ENCODE data around the gene ZNF576.
"Not testable (repeated sequence)": the region's sequence is repeated elsewhere in the genome, so short reads cannot be mapped to it uniquely, and the experiment has no call there.

The ZNF576 gene

DNA sequence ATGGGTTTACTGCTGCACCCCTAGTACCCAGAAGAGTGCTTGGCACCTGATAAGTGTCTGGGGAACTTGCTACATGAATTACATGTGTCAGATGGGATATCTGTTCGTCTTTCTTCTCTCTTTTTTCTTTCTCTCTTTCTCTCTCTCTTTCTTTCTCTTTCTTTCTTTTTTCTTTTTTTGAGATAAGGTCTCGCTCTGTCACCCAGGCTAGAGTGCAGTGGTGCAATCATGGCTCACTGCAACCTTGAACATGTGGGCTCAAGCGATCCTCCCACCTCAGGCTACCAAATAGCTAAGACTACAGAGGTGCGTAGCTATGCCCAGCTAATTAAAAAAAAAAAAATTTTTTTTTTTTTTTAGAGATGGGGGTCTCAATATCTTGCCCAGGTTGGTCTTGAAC lies 37.1 kb downstream of the ZNF576 start:
- ChIA-PET POLR2A (ENCODE audit: low non-redundant PET) (interaction anchor here (0.6 kb wide), 3 partner anchors 13 to 170 kb away, joined by 3 to 8 read pairs (median 6); no protein-coding TSS in a partner anchor), CTCF (interaction anchor here (0.5 kb wide), 1 partner anchor 1091 kb away, joined by 3 read pairs; no protein-coding TSS in a partner anchor)
- no peak for DNase-seq (ENCODE audit: low spot score)
- no peak overlapping the region for H3K27ac ChIP-seq
- TF ChIP-seq, protein P1, sequence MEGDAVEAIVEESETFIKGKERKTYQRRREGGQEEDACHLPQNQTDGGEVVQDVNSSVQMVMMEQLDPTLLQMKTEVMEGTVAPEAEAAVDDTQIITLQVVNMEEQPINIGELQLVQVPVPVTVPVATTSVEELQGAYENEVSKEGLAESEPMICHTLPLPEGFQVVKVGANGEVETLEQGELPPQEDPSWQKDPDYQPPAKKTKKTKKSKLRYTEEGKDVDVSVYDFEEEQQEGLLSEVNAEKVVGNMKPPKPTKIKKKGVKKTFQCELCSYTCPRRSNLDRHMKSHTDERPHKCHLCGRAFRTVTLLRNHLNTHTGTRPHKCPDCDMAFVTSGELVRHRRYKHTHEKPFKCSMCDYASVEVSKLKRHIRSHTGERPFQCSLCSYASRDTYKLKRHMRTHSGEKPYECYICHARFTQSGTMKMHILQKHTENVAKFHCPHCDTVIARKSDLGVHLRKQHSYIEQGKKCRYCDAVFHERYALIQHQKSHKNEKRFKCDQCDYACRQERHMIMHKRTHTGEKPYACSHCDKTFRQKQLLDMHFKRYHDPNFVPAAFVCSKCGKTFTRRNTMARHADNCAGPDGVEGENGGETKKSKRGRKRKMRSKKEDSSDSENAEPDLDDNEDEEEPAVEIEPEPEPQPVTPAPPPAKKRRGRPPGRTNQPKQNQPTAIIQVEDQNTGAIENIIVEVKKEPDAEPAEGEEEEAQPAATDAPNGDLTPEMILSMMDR (conservative IDR thresholded peaks at IDR 0.05; ENCODE audit: low read depth) = no peak

DNA sequence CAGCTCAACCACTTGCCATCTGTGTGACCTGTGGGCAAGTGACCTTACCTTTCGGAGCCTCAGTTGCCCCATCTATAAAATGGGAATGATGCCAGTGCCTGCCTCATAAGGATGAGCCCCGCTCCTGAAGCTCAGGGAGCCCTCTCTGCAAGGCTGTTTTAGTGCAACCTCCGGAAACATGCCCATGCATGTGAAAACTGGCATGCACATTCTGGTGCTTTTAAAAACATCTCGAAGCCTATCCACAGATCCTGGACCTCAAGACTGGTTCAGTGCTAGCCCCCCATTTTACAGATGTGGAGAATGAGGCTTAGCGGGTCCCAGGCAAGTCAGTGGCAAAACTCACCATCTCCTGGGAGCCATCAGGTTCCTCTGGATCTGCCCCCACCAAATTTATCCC lies 37.7 kb downstream of the ZNF576 start:
- no peak overlapping the region for H3K27ac ChIP-seq
- peak; percentile 25 for DNase-seq (ENCODE audit: low spot score)
- ChIA-PET POLR2A (ENCODE audit: low non-redundant PET) (interaction anchor here (0.6 kb wide), 2 partner anchors 14 to 171 kb away, joined by 6 to 8 read pairs; no protein-coding TSS in a partner anchor), CTCF (no interaction called here)
- TF ChIP-seq, protein P1 (conservative IDR thresholded peaks at IDR 0.05; ENCODE audit: low read depth) = no peak

DNA sequence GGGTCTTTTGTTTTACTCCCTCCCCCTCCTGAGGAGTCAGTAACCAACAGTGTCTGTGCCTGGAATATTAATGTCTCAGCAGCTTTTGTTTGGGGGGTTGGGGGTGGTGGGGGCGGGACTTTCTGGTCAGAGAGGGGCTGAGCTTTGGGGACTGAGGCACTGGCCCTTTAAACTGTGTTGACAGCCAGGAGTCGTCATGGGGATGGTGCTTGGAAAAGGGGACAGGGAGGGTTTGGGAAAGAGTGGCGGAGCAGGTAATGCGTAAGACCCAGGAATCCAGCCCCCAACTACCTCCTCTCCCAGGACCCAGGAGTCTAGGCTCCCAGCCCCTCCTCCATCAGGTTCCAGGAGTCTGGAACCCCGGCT lies 38.1 kb downstream of the ZNF576 start:
- CTCF ChIA-PET = interaction anchor here (0.6 kb wide), 2 partner anchors 40 to 787 kb away, joined by 3 to 6 read pairs; no protein-coding TSS in a partner anchor
- TF ChIP-seq, protein P1 (conservative IDR thresholded peaks at IDR 0.05; ENCODE audit: low read depth) = no peak
- POLR2A ChIA-PET (ENCODE audit: low non-redundant PET) = no interaction called here
- H3K27ac ChIP-seq = 0 out of 2 replicates have a peak overlapping the region, but pooled peaks have one; percentile 6
- DNase-seq (ENCODE audit: low spot score) = no peak

DNA sequence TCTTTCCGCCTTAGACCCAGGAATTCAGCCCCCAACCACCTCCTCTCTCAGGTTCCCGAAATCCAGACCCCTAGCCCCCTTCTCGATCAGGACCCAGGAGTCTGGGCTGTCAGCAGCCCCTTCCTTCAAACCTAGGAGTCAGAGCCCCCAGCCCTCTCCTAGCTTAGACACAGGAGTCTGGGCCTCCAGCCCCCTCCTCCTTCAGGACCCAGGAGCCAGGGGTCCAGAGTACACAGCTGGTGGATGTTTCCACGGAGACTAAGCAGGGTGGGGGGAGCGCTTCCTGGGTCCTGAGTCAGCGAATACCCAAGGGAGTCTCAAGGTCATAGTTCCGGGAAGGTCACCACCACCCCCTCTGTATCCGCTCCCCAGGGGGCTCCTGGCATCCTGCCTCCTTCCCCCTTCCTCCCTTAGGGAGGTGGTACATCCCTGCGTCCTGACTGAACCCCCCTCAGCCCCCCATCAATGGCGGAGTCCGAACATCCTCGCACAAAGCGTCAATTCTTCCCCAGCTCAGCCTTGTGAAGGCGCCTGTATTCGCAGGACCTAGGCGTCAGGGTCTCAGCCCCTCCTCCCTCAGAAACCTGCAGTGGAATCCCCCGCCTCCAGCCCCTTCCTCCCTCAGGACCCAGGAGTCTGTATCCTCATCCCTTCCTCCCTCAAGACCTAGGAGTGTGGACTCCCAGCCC lies 38.6 kb downstream of the ZNF576 start:
- POLR2A ChIA-PET (ENCODE audit: low non-redundant PET) = no interaction called here
- DNase-seq (ENCODE audit: low spot score) = no peak
- CTCF ChIA-PET = interaction anchor here (0.6 kb wide), 2 partner anchors 40 to 786 kb away, joined by 3 to 6 read pairs; no protein-coding TSS in a partner anchor
- TF ChIP-seq, protein P1 (conservative IDR thresholded peaks at IDR 0.05; ENCODE audit: low read depth) = no peak
- H3K27ac ChIP-seq = 0 out of 2 replicates have a peak overlapping the region, but pooled peaks have one; percentile 6

DNA sequence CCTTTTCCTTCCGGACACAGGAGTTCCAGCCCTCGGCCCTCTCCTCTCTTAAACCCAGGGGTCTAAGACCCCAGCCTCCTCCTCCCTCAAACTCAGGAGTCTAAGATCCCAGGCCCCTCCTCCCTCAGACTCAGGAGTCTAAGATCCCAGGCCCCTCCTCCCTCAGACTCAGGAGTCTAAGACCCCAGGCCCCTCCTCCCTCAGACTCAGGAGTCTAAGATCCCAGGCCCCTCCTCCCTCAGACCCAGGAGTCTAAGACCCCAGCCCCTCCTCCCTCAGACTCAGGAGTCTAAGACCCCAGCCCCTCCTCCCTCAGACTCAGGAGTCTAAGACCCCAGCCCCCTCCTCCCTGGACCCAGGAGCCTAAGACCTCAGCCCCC lies 39.2 kb downstream of the ZNF576 start:
- POLR2A ChIA-PET (ENCODE audit: low non-redundant PET) = not testable (repeated sequence)

DNA sequence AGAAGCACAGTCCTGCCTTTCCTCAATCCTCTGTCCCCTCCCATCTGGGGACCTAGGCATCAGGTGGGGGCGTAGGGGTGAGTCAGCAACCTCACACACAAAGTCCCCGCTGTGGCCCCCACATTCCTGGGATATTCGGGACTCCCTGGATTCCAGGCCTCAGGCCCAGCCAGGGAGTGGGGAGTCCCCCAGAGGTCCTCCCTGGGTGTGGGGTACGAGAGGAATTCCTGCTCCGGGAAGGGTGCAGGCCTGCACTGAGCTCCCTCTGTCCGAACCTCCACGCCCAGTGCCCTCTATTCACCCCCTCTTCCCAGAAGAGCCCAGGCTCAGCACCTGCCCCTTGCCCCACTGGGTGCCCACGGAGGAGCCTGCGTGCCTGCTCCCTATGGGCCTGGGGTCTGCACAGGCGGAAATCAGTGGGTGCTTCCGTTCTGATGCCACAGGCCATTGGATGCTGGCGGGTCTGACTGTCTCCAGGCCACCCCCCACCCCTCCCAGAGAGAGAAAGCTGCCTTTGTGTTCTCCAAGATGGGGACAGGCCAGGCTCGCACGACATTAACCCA lies 39.8 kb downstream of the ZNF576 start:
- TF ChIP-seq, protein P1 (conservative IDR thresholded peaks at IDR 0.05; ENCODE audit: low read depth) = no peak
- DNase-seq (ENCODE audit: low spot score) = no peak
- H3K27ac ChIP-seq = no peak overlapping the region; the same call in 1 of the 2 replicates
- ChIA-PET CTCF (no interaction called here), POLR2A (ENCODE audit: low non-redundant PET) (no interaction called here)

More for the DNA sequence above, 39.2 kb downstream of the ZNF576 start:
- DNase-seq (ENCODE audit: low spot score); CTCF ChIA-PET; H3K27ac ChIP-seq: not testable (repeated sequence)
